ENCODE measurements around the gene PSTK. TPM values are rescaled to one million over a fixed set of nuclear protein-coding genes. Genes with fewer than 3 reads are reported as not detected.

Gene PSTK
- total and polyA plus RNA-seq, 10 of the 15 experiments (the other 5 are each of a cell fraction or from before 2014, with no cell fraction given) = 1.8 to 7.1 (median 3.4) TPM

DNA sequence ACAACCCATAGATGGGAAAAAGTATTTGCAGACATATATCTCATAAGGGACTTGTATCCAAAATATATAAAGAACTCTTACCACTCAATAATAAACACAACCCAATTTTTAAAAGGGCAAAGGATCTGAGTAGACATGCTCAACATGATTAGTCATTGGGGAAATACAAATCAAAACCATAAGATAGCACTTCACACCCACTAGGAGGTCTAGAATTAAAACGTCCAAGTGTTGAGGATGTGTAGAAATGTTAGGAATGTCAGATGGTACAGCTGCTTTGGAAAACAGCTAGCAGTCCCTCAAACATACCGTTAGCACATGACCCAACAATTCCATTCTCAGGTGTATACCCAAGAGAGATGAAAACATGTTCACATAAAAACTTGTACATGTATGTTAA, 8.3 kb downstream of the PSTK start:
- in situ Hi-C loops (cut with MboI) (no loop called here), intact Hi-C loops (cut with micrococcal nuclease; ENCODE audit: unreplicated experiment) (no loop called here)
- 50% methylated on average over 2 of the region's 2 CpGs for WGBS (ENCODE audit: insufficient coverage, insufficient replicate concordance, low lambda C conversion rate, missing lambda C conversion rate)
- Histone ChIP-seq H3K27me3 (replicated peaks in 1 of 2; ENCODE audit: control insufficient read depth in 2 of 2, insufficient read depth in 2 of 2, low read length in 1 of 2) (no peaks in the 10 kb centered on the region), H2AFZ (ENCODE audit: control insufficient read depth, low read depth, low read length) (no peak overlapping the region), H3K4me1 (ENCODE audit: control insufficient read depth, insufficient read depth, low read length) (no peaks in the 10 kb centered on the region), H3K9me3 (replicated peaks; ENCODE audit: control insufficient read depth, insufficient read depth, low read length) (no peaks in the 10 kb centered on the region), H3K4me3 (no peak overlapping the region), H3K27ac (ENCODE audit: control insufficient read depth, insufficient read depth) (no peak overlapping the region), H3K9ac (ENCODE audit: control insufficient read depth, insufficient read depth, low read length) (no peak overlapping the region), H3K79me2 (ENCODE audit: control insufficient read depth, insufficient read depth, low read length) (no peaks in the 10 kb centered on the region), H4K20me1 (ENCODE audit: control insufficient read depth, insufficient read depth) (no peaks in the 10 kb centered on the region), H3K4me2 (ENCODE audit: control insufficient read depth, insufficient read depth) (no peak overlapping the region), H3K36me3 (ENCODE audit: control insufficient read depth in 2 of 2, insufficient read depth in 2 of 2, low read length in 1 of 2) (0 out of 4 replicates have a peak, but pooled peaks cover 0 to 5% of the 10 kb centered on the region in 2 experiments)
- no peak for DNase-seq (ENCODE audit: low read depth, low spot score)
- POLR2A ChIA-PET = no interaction called here
- no peak for FAIRE-seq
- no peak for TF ChIP-seq CBX5 (IDR thresholded peaks at IDR 0.05; ENCODE audit: low read depth)
- TF ChIP-seq, protein P1, sequence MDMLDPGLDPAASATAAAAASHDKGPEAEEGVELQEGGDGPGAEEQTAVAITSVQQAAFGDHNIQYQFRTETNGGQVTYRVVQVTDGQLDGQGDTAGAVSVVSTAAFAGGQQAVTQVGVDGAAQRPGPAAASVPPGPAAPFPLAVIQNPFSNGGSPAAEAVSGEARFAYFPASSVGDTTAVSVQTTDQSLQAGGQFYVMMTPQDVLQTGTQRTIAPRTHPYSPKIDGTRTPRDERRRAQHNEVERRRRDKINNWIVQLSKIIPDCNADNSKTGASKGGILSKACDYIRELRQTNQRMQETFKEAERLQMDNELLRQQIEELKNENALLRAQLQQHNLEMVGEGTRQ (IDR thresholded peaks at IDR 0.05; ENCODE audit: borderline replicate concordance, low read depth, low read length) = no peak
- TF ChIP-seq ZNF24 (IDR thresholded peaks at IDR 0.05) = no peak
- no peak for TF ChIP-seq NR2C1 (IDR thresholded peaks at IDR 0.05)
- TF ChIP-seq, protein P2, sequence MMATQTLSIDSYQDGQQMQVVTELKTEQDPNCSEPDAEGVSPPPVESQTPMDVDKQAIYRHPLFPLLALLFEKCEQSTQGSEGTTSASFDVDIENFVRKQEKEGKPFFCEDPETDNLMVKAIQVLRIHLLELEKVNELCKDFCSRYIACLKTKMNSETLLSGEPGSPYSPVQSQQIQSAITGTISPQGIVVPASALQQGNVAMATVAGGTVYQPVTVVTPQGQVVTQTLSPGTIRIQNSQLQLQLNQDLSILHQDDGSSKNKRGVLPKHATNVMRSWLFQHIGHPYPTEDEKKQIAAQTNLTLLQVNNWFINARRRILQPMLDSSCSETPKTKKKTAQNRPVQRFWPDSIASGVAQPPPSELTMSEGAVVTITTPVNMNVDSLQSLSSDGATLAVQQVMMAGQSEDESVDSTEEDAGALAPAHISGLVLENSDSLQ (IDR thresholded peaks at IDR 0.05) = no peak
- TF ChIP-seq, protein P3, sequence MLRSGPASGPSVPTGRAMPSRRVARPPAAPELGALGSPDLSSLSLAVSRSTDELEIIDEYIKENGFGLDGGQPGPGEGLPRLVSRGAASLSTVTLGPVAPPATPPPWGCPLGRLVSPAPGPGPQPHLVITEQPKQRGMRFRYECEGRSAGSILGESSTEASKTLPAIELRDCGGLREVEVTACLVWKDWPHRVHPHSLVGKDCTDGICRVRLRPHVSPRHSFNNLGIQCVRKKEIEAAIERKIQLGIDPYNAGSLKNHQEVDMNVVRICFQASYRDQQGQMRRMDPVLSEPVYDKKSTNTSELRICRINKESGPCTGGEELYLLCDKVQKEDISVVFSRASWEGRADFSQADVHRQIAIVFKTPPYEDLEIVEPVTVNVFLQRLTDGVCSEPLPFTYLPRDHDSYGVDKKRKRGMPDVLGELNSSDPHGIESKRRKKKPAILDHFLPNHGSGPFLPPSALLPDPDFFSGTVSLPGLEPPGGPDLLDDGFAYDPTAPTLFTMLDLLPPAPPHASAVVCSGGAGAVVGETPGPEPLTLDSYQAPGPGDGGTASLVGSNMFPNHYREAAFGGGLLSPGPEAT (IDR thresholded peaks at IDR 0.05; ENCODE audit: low read depth) = no peak
- RAD21 ChIA-PET (ENCODE audit: unreplicated experiment) = no interaction called here
- SMC1A ChIA-PET (ENCODE audit: uncharacterized antibody, unreplicated experiment) = no interaction called here
- ATAC-seq = no peak
- no TSS peak for BruUV-seq (replicated peaks)
- CTCF ChIA-PET = no interaction called here

All from GM12878 (cell line).